Epithelial cell of esophagus (primary cell): Measurements from ENCODE around the gene CRELD1.
A peak's percentile ranks its signal among the peaks of the same experiment; 100 is the strongest.

Experiments used
- DNase-seq: peaks from one replicate; pipeline ENCODE4 v3.0.0; 2010; ENCODE audit warnings: low read depth
- H3K4me3 ChIP-seq: 2 replicates; pipeline ENCODE4 v1.5.1; 2011; ENCODE audit warnings: mild to moderate bottlenecking, low read length, control low read depth
- TF ChIP-seq, protein P1 (sequence below): IDR thresholded peaks from 2 replicates; pipeline ENCODE4 v1.5.1; 2011; ENCODE audit warnings: low read depth, mild to moderate bottlenecking, low read length, control low read depth, inconsistent platforms; ENCODE audit not compliant: insufficient read depth; ENCODE audit errors: missing control alignments

Gene CRELD1, protein sequence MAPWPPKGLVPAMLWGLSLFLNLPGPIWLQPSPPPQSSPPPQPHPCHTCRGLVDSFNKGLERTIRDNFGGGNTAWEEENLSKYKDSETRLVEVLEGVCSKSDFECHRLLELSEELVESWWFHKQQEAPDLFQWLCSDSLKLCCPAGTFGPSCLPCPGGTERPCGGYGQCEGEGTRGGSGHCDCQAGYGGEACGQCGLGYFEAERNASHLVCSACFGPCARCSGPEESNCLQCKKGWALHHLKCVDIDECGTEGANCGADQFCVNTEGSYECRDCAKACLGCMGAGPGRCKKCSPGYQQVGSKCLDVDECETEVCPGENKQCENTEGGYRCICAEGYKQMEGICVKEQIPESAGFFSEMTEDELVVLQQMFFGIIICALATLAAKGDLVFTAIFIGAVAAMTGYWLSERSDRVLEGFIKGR

DNA sequence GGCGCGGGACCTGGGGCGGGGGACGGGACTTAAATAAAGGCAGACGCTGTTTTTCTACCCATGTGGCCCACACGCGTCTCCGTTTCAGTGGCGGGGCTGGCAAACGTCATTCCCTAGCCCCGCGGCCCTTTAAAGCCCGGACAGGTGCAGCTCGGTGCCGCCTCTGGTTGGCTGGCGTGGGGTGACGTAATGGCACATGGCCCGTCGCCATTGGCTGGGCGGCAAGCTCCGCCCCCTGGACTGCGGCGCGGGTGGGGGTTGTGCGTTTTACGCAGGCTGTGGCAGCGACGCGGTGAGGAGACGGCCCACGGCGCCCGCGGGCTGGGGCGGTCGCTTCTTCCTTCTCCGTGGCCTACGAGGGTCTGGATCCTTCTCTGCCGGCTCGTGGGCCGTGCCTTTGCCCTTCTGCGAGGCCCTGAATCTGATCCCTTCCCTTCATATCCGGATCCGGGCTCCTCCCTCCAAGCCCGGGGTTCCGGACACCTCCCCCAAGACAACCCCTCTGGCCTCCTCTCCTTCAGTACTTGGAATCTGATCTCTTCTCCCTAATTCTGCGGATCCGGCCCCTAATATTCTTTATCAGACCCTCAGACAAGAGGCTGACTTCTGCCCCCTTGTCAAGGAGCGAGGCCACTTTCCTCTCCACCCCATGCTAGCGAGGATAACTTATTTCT, at the start of gene CRELD1:
Gene CRELD1, plus strand, starts transcription at position 274 of the 674 bp plus-strand sequence. CDS start 605 bp downstream, outside the sequence.
- TF ChIP-seq, protein P1, sequence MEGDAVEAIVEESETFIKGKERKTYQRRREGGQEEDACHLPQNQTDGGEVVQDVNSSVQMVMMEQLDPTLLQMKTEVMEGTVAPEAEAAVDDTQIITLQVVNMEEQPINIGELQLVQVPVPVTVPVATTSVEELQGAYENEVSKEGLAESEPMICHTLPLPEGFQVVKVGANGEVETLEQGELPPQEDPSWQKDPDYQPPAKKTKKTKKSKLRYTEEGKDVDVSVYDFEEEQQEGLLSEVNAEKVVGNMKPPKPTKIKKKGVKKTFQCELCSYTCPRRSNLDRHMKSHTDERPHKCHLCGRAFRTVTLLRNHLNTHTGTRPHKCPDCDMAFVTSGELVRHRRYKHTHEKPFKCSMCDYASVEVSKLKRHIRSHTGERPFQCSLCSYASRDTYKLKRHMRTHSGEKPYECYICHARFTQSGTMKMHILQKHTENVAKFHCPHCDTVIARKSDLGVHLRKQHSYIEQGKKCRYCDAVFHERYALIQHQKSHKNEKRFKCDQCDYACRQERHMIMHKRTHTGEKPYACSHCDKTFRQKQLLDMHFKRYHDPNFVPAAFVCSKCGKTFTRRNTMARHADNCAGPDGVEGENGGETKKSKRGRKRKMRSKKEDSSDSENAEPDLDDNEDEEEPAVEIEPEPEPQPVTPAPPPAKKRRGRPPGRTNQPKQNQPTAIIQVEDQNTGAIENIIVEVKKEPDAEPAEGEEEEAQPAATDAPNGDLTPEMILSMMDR, result no peak
- H3K4me3 ChIP-seq, result peak within 1 kb of the TSS; percentile 83

DNA sequence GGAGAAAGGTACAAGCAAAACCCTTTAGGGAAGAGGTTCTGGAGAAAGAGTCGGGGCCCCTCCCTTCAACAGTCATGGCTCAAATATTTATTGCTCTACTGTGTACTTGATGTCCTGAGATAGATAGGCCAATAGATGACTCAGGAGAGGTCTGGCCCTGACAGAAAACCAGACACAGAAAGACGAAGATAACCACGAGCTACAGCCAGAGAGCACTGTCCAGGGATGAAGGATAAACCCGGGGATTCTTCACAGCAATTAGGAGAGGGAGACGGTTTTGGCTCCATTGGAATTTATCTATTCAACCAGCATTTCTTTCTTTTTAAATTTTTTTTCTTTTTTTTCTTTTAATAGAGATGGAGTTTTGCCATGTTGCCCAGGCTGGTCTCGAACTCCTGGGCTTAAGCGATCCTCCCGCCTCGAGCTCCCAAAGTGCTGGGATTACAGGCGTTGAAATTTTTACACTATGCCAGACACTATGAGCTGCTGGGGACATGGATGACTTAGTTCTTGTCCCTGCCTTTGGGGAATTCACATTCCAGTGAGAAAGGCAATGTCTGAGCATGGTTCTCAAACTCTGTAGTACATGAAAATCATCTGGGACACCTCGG, 49.0 kb upstream of the CRELD1 start:
- DNase-seq, result peak; percentile 92
- H3K4me3 ChIP-seq, result no peak overlapping the region
- TF ChIP-seq, protein P1, result no peak

More for the DNA sequence above, at the start of gene CRELD1:
- DNase-seq, result peak; percentile 98

DNA sequence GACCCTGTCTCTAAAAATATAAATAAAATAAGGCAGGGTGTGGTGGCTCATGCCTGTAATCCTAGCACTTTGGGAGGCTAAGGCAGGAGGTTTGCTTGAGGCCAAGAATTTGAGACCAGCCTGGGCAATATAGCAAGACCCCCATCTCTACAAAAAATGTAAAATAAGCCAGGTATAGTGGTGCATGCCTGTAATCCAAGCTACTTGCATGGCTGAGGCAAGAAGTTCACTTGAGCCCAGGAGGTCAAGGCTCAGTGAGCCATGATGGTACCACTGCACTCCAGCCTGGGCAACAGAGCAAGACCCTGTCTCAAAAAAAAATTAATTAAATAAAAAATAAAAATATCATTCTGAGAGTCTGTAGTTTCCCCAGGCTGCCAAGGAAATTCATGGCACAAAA, 47.3 kb upstream of the CRELD1 start:
- TF ChIP-seq, protein P1, result no peak
- DNase-seq, result no peak
- H3K4me3 ChIP-seq, result no peak overlapping the region

DNA sequence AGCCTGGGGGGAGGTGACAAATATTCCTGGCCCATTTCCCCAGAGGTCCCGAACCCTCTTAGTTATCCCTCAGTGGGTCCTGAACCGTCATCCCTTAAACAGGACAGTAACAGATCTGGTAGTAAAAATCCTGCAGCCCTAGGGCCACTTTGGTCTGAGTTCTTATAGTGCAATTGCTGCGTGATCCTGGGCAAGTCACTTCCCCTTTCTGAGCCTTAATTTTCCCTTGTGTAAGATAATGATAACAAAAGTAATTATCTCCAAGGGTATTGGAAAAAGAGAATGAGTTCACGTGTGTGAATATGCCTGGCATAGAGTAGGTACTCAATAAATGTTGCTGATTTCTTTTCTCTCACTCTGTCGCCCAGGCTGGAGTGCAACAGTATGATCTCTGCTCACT, 46.2 kb upstream of the CRELD1 start:
- no peak for DNase-seq
- TF ChIP-seq, protein P1, result no peak

DNA sequence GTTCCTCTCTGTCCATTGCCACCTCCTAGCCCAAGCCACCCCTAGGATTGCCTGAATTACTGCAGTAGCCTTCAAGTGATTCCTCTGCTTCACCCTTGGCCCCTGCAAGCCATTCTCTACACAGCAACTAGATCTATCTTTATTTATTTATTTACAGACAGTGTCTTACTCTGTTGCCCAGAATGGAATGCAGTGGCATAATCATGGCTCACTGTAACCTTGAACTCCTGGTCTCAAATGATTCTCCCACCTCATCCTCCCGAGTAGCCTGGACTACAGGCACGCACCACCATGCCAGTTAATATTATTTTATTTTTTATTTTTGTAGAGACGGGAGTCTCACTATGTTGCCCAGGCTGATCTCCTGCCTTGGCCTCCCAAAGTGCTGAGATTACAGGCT, 45.1 kb upstream of the CRELD1 start:
- no peak overlapping the region for H3K4me3 ChIP-seq
- TF ChIP-seq, protein P1, result no peak
- DNase-seq, result no peak

More for the DNA sequence above, 46.2 kb upstream of the CRELD1 start:
- H3K4me3 ChIP-seq, result no peak overlapping the region

DNA sequence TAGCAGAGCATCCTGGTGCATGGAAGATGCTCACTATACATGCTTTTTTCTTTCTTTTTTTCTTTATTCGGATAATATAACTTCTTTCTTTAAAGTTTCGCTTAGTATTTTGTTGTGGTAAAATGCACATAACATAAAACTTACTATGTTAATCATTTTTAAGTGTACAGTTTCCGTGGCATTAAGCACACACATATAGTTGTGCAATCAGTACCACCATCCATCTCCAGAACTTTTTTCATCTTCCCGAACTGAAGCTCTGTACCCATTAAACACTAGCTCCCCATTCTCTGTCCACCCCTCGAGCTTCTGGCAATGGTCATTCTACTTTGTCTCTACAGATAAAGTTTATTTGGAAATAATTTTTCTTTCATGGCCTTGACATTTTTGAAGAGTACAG, 44.2 kb upstream of the CRELD1 start:
- no peak for DNase-seq
- no peak overlapping the region for H3K4me3 ChIP-seq
- TF ChIP-seq, protein P1, result no peak
